UCSD-AML1 (cell line): Measurements from ENCODE around the gene TDP2.

Experiments used
- DNase-seq: peaks from one replicate; lab custom pipeline; 2025; ENCODE audit not compliant: unreplicated experiment; lab: John Stamatoyannopoulos, UW

Gene TDP2

GRCh38 chr6:24606200-24606930, 60.3 kb downstream of the TDP2 start:
- DNase-seq: no peak

DNA sequence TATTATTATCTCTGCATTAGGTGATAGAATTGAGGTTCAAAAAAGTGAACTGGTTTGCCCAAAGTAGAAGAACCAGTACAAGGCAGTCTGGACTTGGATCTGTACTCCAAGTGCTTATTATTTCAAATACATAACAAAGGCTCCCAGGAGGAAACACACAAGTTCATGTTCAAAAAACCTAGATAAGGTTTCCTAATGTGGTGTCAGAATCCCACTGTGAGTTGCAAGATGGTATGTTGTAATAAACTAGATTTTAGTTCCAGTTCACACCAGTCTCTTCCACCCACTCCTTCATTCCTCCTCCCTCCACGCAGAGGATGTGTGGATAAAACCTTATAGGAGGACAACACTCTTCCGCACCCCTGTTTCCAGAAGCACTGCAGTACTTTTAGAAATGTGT, 63.5 kb downstream of the TDP2 start:
- DNase-seq: no peak

DNA sequence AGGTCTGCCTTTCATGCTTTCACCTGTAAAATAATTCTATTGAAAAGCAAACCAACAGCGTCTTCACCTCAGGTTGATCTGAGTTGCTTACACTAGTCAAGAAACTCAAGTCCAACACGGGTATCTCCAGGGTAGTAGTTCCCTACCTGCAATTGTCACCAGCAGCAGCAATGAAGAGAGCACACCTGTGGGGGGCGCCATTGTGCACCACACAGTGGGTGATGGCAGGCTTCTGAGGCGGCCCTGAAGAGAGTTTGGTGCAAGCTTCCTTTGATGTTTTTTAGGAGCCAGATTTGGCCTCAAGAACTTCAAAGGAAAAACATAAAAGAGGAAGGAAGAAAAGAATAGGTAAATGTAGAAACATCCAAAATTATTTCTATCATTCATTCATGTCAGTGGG, 65.8 kb downstream of the TDP2 start:
- no peak for DNase-seq
